ENCODE results near the gene CYGB.

DNA sequence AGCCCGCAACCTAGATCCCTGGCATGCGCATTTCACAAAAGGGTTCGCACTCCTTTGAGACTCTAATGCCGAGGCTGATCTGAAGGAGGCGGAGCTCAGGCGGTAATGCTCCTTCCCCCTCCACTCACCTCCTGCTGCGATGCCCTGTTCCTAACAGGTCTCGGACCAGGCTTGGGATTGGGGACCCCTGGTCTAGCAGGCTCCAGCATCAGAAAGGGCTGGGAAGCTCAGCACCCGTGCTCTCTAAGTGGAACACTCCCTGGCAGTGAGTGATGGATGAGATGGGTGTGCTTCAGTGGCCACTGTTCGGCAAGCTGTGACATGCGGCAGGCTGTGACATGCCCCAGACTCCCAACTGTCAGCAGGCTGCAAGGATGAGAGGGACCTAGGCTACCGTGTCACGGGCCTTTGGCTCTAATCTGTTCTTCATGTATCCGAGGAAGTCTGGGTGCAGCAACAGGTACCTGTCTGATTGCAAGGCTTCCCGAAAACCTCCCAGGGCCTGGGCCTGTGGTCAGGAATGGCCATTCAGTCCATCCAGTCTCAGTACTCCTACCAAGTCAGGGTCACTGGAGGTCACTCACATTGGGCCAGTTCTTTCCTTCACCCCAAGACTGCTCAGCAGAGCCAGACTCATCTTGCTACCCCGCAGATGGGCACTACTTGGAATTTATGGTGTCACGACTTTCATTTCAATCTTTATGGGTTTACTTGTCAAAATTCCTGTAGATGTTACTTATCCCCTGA, 49.4 kb upstream of the CYGB start:
- TF ChIP-seq, protein P1, sequence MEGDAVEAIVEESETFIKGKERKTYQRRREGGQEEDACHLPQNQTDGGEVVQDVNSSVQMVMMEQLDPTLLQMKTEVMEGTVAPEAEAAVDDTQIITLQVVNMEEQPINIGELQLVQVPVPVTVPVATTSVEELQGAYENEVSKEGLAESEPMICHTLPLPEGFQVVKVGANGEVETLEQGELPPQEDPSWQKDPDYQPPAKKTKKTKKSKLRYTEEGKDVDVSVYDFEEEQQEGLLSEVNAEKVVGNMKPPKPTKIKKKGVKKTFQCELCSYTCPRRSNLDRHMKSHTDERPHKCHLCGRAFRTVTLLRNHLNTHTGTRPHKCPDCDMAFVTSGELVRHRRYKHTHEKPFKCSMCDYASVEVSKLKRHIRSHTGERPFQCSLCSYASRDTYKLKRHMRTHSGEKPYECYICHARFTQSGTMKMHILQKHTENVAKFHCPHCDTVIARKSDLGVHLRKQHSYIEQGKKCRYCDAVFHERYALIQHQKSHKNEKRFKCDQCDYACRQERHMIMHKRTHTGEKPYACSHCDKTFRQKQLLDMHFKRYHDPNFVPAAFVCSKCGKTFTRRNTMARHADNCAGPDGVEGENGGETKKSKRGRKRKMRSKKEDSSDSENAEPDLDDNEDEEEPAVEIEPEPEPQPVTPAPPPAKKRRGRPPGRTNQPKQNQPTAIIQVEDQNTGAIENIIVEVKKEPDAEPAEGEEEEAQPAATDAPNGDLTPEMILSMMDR (IDR thresholded peaks at IDR 0.05; ENCODE audit: insufficient read depth, low read length, poor library complexity, severe bottlenecking), result no peak
- TF ChIP-seq EZH2phosphoT487 (conservative IDR thresholded peaks at IDR 0.05; ENCODE audit: low read length), result no peak
